RWPE2 (cell line): ENCODE results near the gene GALNT10.
"Not testable (repeated sequence)": the region's sequence is repeated elsewhere in the genome, so short reads cannot be mapped to it uniquely, and the experiment has no call there.

Source experiments
- ATAC-seq: fragments of 200-7000 bp; cut with Tn5 transposase; 3 replicates; pipeline ENCODE4 v1.9.1; 2021; ENCODE audit warnings: low read depth
- DNase-seq: peaks from one replicate; pipeline ENCODE4 v3.0.0-alpha.2; 2020; ENCODE audit warnings: low spot score
- H3K27ac ChIP-seq: fragments of 450-650 bp; 2 replicates; pipeline ENCODE4 v1.5.1; 2017; ENCODE audit warnings: mild to moderate bottlenecking; ENCODE audit not compliant: poor library complexity, severe bottlenecking
- H3K27me3 ChIP-seq: fragments of 250-450 bp; sonication (Bioruptor Pico); 2 replicates; pipeline ENCODE4 v1.5.1; 2021; ENCODE audit warnings: mild to moderate bottlenecking, moderate library complexity; ENCODE audit not compliant: insufficient read depth, poor library complexity, severe bottlenecking
- H3K36me3 ChIP-seq: fragments of 250-450 bp; sonication (Bioruptor Pico); 2 replicates; pipeline ENCODE4 v1.5.1; 2020; ENCODE audit warnings: low read depth, mild to moderate bottlenecking, moderate library complexity
- H3K4me1 ChIP-seq: fragments of 250-450 bp; sonication (Bioruptor Pico); 2 replicates; pipeline ENCODE4 v1.5.1; 2021; ENCODE audit warnings: mild to moderate bottlenecking, moderate library complexity; ENCODE audit not compliant: insufficient read depth, poor library complexity, severe bottlenecking
- H3K4me3 ChIP-seq: fragments of 250-450 bp; sonication (Bioruptor Pico); 2 replicates; pipeline ENCODE4 v1.5.1; 2021; ENCODE audit warnings: mild to moderate bottlenecking, moderate library complexity; ENCODE audit not compliant: severe bottlenecking
- H3K9me3 ChIP-seq: fragments of 250-450 bp; sonication (Bioruptor Pico); 2 replicates; pipeline ENCODE4 v1.5.1; 2021; ENCODE audit warnings: mild to moderate bottlenecking, moderate library complexity; ENCODE audit not compliant: severe bottlenecking
- TF ChIP-seq, protein P1 (sequence below): fragments of 450-650 bp; IDR thresholded peaks from one replicate; pipeline ENCODE4 v1.5.1; 2017; ENCODE audit warnings: mild to moderate bottlenecking, moderate library complexity; ENCODE audit not compliant: poor library complexity, severe bottlenecking

Gene GALNT10

GRCh38 chr5:154358516-154359220 lies 168.1 kb downstream of the GALNT10 start:
- Histone ChIP-seq H3K27ac (no peak overlapping the region), H3K4me1 (peaks cover 18% of the 10 kb centered on the region), H3K27me3 (no peaks in the 10 kb centered on the region), H3K4me3 (no peak overlapping the region), H3K36me3 (no peaks in the 10 kb centered on the region), H3K9me3 (no peaks in the 10 kb centered on the region)
- TF ChIP-seq, protein P1, sequence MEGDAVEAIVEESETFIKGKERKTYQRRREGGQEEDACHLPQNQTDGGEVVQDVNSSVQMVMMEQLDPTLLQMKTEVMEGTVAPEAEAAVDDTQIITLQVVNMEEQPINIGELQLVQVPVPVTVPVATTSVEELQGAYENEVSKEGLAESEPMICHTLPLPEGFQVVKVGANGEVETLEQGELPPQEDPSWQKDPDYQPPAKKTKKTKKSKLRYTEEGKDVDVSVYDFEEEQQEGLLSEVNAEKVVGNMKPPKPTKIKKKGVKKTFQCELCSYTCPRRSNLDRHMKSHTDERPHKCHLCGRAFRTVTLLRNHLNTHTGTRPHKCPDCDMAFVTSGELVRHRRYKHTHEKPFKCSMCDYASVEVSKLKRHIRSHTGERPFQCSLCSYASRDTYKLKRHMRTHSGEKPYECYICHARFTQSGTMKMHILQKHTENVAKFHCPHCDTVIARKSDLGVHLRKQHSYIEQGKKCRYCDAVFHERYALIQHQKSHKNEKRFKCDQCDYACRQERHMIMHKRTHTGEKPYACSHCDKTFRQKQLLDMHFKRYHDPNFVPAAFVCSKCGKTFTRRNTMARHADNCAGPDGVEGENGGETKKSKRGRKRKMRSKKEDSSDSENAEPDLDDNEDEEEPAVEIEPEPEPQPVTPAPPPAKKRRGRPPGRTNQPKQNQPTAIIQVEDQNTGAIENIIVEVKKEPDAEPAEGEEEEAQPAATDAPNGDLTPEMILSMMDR, result no peak
- DNase-seq (no peak), ATAC-seq (no peak)

- H3K36me3 ChIP-seq, result no peaks in the 10 kb centered on the region
- H3K9me3 ChIP-seq, result no peaks in the 10 kb centered on the region
- ATAC-seq (no peak), DNase-seq (no peak)
- peaks cover 18% of the 10 kb centered on the region for H3K4me1 ChIP-seq
- TF ChIP-seq, protein P1, result no peak
- H3K4me3 ChIP-seq, result no peak overlapping the region
- no peak overlapping the region for H3K27ac ChIP-seq
- no peaks in the 10 kb centered on the region for H3K27me3 ChIP-seq
Observed at GRCh38 chr5:154359221-154359573, 168.7 kb downstream of the GALNT10 start.

- not testable (repeated sequence) for ATAC-seq, H3K9me3 ChIP-seq, DNase-seq, H3K27ac ChIP-seq, H3K36me3 ChIP-seq, H3K4me3 ChIP-seq, H3K27me3 ChIP-seq
- peaks cover 22% of the 10 kb centered on the region for H3K4me1 ChIP-seq
Observed at GRCh38 chr5:154360241-154360640, 169.7 kb downstream of the GALNT10 start.

DNA sequence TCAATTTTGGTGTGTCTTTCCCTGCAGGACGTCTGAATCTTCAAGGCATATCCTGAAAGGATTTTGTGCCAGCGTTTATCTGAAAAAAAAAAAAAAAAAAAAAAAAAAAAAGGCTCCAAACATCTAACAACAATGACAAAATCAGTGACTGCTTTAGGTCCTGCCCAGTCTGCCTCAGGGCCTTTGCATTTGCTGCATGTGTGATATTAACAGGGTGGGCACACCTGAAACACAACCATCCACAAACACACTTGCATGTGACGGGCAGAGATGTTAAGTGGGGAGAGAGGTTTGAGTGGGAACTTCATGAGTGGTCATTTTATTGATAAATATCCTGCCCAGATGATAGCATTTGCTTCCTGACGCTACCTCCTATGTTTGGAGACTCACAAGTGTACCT lies 172.9 kb downstream of the GALNT10 start:
- H3K9me3 ChIP-seq, result no peaks in the 10 kb centered on the region
- H3K36me3 ChIP-seq, result no peaks in the 10 kb centered on the region
- H3K27ac ChIP-seq, result no peak overlapping the region
- no peak overlapping the region for H3K4me3 ChIP-seq
- ATAC-seq (no peak), DNase-seq (no peak)
- H3K27me3 ChIP-seq, result no peaks in the 10 kb centered on the region
- TF ChIP-seq, protein P1, result no peak
- H3K4me1 ChIP-seq, result peaks cover 37% of the 10 kb centered on the region

GRCh38 chr5:154364771-154365170 lies 174.2 kb downstream of the GALNT10 start:
- TF ChIP-seq, protein P1, result no peak
- Histone ChIP-seq H3K4me1 (peaks cover 50% of the 10 kb centered on the region), H3K27ac (peak overlapping the region; percentile 96), H3K4me3 (no peak overlapping the region), H3K9me3 (no peaks in the 10 kb centered on the region), H3K27me3 (no peaks in the 10 kb centered on the region), H3K36me3 (no peaks in the 10 kb centered on the region)
- DNase-seq (no peak), ATAC-seq (no peak)
